ENCODE data around the gene DNM3.

Gene DNM3

GRCh38 chr1:171860696-171861095 is 19.4 kb downstream of the DNM3 start:
- Histone ChIP-seq H4K8ac (ENCODE audit: low read length) (no peak overlapping the region), H2AK5ac (ENCODE audit: low read length, severe bottlenecking) (no peak overlapping the region), H3K36me3 (ENCODE audit: control insufficient read depth in 1 of 2, insufficient read depth in 2 of 2, low read depth in 1 of 2, low read length in 2 of 2) (no peaks in the 10 kb centered on the region), H3K4me2 (ENCODE audit: low read length, poor library complexity, severe bottlenecking) (no peak overlapping the region), H2AFZ (ENCODE audit: low read depth, low read length) (no peak overlapping the region), H2BK12ac (ENCODE audit: low read length in 2 of 2) (no peak overlapping the region), H3K9ac (ENCODE audit: low read length) (no peak overlapping the region), H3K4me1 (ENCODE audit: control insufficient read depth, insufficient read depth, low read depth, low read length) (no peaks in the 10 kb centered on the region), H4K91ac (ENCODE audit: low read length) (no peak overlapping the region), H3K79me1 (replicated peaks; ENCODE audit: low read length, poor library complexity, severe bottlenecking) (no peaks in the 10 kb centered on the region), H3K27ac (ENCODE audit: low read length, poor library complexity, severe bottlenecking) (no peak overlapping the region), H3K4me3 (ENCODE audit: insufficient read depth in 1 of 2, low read depth in 1 of 2, low read length in 2 of 2) (no peak overlapping the region), H3K18ac (ENCODE audit: low read depth in 1 of 2, low read length in 2 of 2) (no peak overlapping the region), H3K27me3 (ENCODE audit: control insufficient read depth in 1 of 2, insufficient read depth in 1 of 2, low read length in 2 of 2) (no peaks in the 10 kb centered on the region), H2BK15ac (ENCODE audit: low read depth, poor library complexity, severe bottlenecking) (no peak overlapping the region), H2BK5ac (ENCODE audit: low read depth, low read length, poor library complexity, severe bottlenecking) (no peak overlapping the region), H3K9me3 (ENCODE audit: control insufficient read depth, low read length) (peaks cover 6% of the 10 kb centered on the region), H3K23ac (ENCODE audit: low read length in 2 of 2) (no peak overlapping the region), H2BK120ac (ENCODE audit: low read depth, low read length) (no peak overlapping the region), H3K14ac (ENCODE audit: low read length in 2 of 2) (no peak overlapping the region), H3K4ac (ENCODE audit: low read depth in 1 of 2, low read length in 2 of 2) (no peak overlapping the region)
- WGBS: 48% methylated on average over 1 of the region's 1 CpG
- DNase-seq: no peak

GRCh38 chr1:171863531-171863930 is 22.2 kb downstream of the DNM3 start:
- no peak overlapping the region for H3K4me2 ChIP-seq (ENCODE audit: low read length, poor library complexity, severe bottlenecking)
- no peak overlapping the region for H2AFZ ChIP-seq (ENCODE audit: low read depth, low read length)
- H3K4ac ChIP-seq (ENCODE audit: low read depth in 1 of 2, low read length in 2 of 2): no peak overlapping the region
- H2BK120ac ChIP-seq (ENCODE audit: low read depth, low read length): no peak overlapping the region
- H3K23ac ChIP-seq (ENCODE audit: low read length in 2 of 2): no peak overlapping the region
- no peaks in the 10 kb centered on the region for H3K4me1 ChIP-seq (ENCODE audit: control insufficient read depth, insufficient read depth, low read depth, low read length)
- no peaks in the 10 kb centered on the region for H3K36me3 ChIP-seq (ENCODE audit: control insufficient read depth in 1 of 2, insufficient read depth in 2 of 2, low read depth in 1 of 2, low read length in 2 of 2)
- no peaks in the 10 kb centered on the region for H3K9me3 ChIP-seq (ENCODE audit: control insufficient read depth, low read length)
- H3K4me3 ChIP-seq (ENCODE audit: insufficient read depth in 1 of 2, low read depth in 1 of 2, low read length in 2 of 2): no peak overlapping the region
- no peak overlapping the region for H3K27ac ChIP-seq (ENCODE audit: low read length, poor library complexity, severe bottlenecking)
- no peak overlapping the region for H4K91ac ChIP-seq (ENCODE audit: low read length)
- no peak overlapping the region for H3K14ac ChIP-seq (ENCODE audit: low read length in 2 of 2)
- H4K8ac ChIP-seq (ENCODE audit: low read length): no peak overlapping the region
- H3K18ac ChIP-seq (ENCODE audit: low read depth in 1 of 2, low read length in 2 of 2): no peak overlapping the region
- no peaks in the 10 kb centered on the region for H3K27me3 ChIP-seq (ENCODE audit: control insufficient read depth in 1 of 2, insufficient read depth in 1 of 2, low read length in 2 of 2)
- H2BK5ac ChIP-seq (ENCODE audit: low read depth, low read length, poor library complexity, severe bottlenecking): no peak overlapping the region
- no peak for DNase-seq
- H3K9ac ChIP-seq (ENCODE audit: low read length): no peak overlapping the region
- 78% methylated on average over 3 of the region's 4 CpGs for WGBS
- H2BK15ac ChIP-seq (ENCODE audit: low read depth, poor library complexity, severe bottlenecking): no peak overlapping the region
- H3K79me1 ChIP-seq (replicated peaks; ENCODE audit: low read length, poor library complexity, severe bottlenecking): no peaks in the 10 kb centered on the region
- no peak overlapping the region for H2BK12ac ChIP-seq (ENCODE audit: low read length in 2 of 2)
- H2AK5ac ChIP-seq (ENCODE audit: low read length, severe bottlenecking): no peak overlapping the region

GRCh38 chr1:171864308-171864707 is 23.0 kb downstream of the DNM3 start:
- Histone ChIP-seq H3K14ac (ENCODE audit: low read length in 2 of 2) (no peak overlapping the region), H3K27me3 (ENCODE audit: control insufficient read depth in 1 of 2, insufficient read depth in 1 of 2, low read length in 2 of 2) (no peaks in the 10 kb centered on the region), H3K9ac (ENCODE audit: low read length) (no peak overlapping the region), H3K4me1 (ENCODE audit: control insufficient read depth, insufficient read depth, low read depth, low read length) (peaks cover 4% of the 10 kb centered on the region), H3K4ac (ENCODE audit: low read depth in 1 of 2, low read length in 2 of 2) (no peak overlapping the region), H4K8ac (ENCODE audit: low read length) (no peak overlapping the region), H3K23ac (ENCODE audit: low read length in 2 of 2) (no peak overlapping the region), H2BK15ac (ENCODE audit: low read depth, poor library complexity, severe bottlenecking) (no peak overlapping the region), H3K18ac (ENCODE audit: low read depth in 1 of 2, low read length in 2 of 2) (no peak overlapping the region), H3K4me2 (ENCODE audit: low read length, poor library complexity, severe bottlenecking) (no peak overlapping the region), H2BK5ac (ENCODE audit: low read depth, low read length, poor library complexity, severe bottlenecking) (no peak overlapping the region), H4K91ac (ENCODE audit: low read length) (no peak overlapping the region), H3K4me3 (ENCODE audit: insufficient read depth in 1 of 2, low read depth in 1 of 2, low read length in 2 of 2) (no peak overlapping the region), H2AK5ac (ENCODE audit: low read length, severe bottlenecking) (no peak overlapping the region), H3K36me3 (ENCODE audit: control insufficient read depth in 1 of 2, insufficient read depth in 2 of 2, low read depth in 1 of 2, low read length in 2 of 2) (no peaks in the 10 kb centered on the region), H3K9me3 (ENCODE audit: control insufficient read depth, low read length) (no peaks in the 10 kb centered on the region), H3K79me1 (replicated peaks; ENCODE audit: low read length, poor library complexity, severe bottlenecking) (no peaks in the 10 kb centered on the region), H2BK120ac (ENCODE audit: low read depth, low read length) (no peak overlapping the region), H3K27ac (ENCODE audit: low read length, poor library complexity, severe bottlenecking) (no peak overlapping the region), H2AFZ (ENCODE audit: low read depth, low read length) (no peak overlapping the region), H2BK12ac (ENCODE audit: low read length in 2 of 2) (no peak overlapping the region)
- DNase-seq: no peak

GRCh38 chr1:171865106-171865505 is 23.8 kb downstream of the DNM3 start:
- H3K79me1 ChIP-seq (replicated peaks; ENCODE audit: low read length, poor library complexity, severe bottlenecking): no peaks in the 10 kb centered on the region
- H2AK5ac ChIP-seq (ENCODE audit: low read length, severe bottlenecking): no peak overlapping the region
- H4K8ac ChIP-seq (ENCODE audit: low read length): no peak overlapping the region
- no peaks in the 10 kb centered on the region for H3K9me3 ChIP-seq (ENCODE audit: control insufficient read depth, low read length)
- H3K9ac ChIP-seq (ENCODE audit: low read length): no peak overlapping the region
- H3K4me2 ChIP-seq (ENCODE audit: low read length, poor library complexity, severe bottlenecking): no peak overlapping the region
- H3K4ac ChIP-seq (ENCODE audit: low read depth in 1 of 2, low read length in 2 of 2): no peak overlapping the region
- H3K4me1 ChIP-seq (ENCODE audit: control insufficient read depth, insufficient read depth, low read depth, low read length): peaks cover 4% of the 10 kb centered on the region
- H2BK120ac ChIP-seq (ENCODE audit: low read depth, low read length): no peak overlapping the region
- no peak overlapping the region for H2BK12ac ChIP-seq (ENCODE audit: low read length in 2 of 2)
- no peak overlapping the region for H3K27ac ChIP-seq (ENCODE audit: low read length, poor library complexity, severe bottlenecking)
- WGBS: 93% methylated on average over 5 of the region's 6 CpGs
- no peak overlapping the region for H4K91ac ChIP-seq (ENCODE audit: low read length)
- H2BK15ac ChIP-seq (ENCODE audit: low read depth, poor library complexity, severe bottlenecking): no peak overlapping the region
- no peak overlapping the region for H3K18ac ChIP-seq (ENCODE audit: low read depth in 1 of 2, low read length in 2 of 2)
- H3K23ac ChIP-seq (ENCODE audit: low read length in 2 of 2): no peak overlapping the region
- DNase-seq: no peak
- no peak overlapping the region for H3K4me3 ChIP-seq (ENCODE audit: insufficient read depth in 1 of 2, low read depth in 1 of 2, low read length in 2 of 2)
- H3K14ac ChIP-seq (ENCODE audit: low read length in 2 of 2): no peak overlapping the region
- H2BK5ac ChIP-seq (ENCODE audit: low read depth, low read length, poor library complexity, severe bottlenecking): no peak overlapping the region
- H2AFZ ChIP-seq (ENCODE audit: low read depth, low read length): no peak overlapping the region
- H3K36me3 ChIP-seq (ENCODE audit: control insufficient read depth in 1 of 2, insufficient read depth in 2 of 2, low read depth in 1 of 2, low read length in 2 of 2): no peaks in the 10 kb centered on the region
- H3K27me3 ChIP-seq (ENCODE audit: control insufficient read depth in 1 of 2, insufficient read depth in 1 of 2, low read length in 2 of 2): no peaks in the 10 kb centered on the region
